ENCODE results near the gene MARF1.
"Not testable (repeated sequence)": the region's sequence is repeated elsewhere in the genome, so short reads cannot be mapped to it uniquely, and the experiment has no call there.

MARF1 gene

DNA sequence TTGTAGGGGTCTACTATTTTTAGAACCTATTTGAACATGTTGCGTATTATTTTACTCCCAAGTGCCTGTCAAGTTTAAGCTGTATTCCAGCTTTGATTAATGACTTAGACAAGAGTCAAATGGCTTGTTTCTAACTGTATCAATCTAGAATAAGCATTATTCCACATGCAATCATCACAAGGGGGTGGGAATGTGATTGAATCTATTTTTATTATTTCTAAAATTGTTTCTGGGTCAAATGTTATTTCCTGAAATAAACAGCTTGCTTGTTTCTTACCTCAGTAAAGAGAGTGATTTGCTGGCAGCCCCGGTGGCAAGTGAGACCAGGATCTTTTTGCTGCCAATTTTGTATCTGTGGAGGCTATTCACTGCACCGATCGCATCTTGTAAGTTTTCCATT is 21.5 kb downstream of the MARF1 start:
- no peak for DNase-seq (ENCODE audit: low spot score)

DNA sequence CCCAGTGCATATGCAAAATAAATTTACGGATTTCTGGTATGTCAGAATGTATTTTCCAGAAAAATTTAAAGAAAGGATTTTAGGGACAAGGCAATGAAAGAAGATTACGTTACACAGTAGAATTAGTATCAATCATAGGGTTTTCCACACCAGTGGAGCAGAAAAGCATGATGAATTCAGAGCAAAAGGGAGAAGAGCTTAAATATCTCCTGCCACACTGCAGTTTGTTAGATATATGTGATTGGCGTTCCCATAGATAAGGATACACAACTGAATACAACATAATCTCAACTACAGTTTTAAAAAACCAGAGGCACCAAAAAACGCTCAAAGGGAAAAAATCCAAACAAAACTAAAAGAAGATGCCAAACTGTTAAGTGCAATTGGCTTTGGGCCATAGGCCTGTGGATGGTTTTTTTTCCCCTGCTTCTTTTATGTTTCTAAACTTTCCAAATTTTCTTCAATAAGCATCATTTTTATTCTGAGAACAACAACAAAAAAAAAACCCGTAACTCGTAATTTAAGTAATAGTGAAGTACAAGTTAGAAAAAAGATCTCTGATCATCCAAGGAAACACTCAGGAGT is 22.3 kb downstream of the MARF1 start:
- no peak for DNase-seq (ENCODE audit: low spot score)

DNA sequence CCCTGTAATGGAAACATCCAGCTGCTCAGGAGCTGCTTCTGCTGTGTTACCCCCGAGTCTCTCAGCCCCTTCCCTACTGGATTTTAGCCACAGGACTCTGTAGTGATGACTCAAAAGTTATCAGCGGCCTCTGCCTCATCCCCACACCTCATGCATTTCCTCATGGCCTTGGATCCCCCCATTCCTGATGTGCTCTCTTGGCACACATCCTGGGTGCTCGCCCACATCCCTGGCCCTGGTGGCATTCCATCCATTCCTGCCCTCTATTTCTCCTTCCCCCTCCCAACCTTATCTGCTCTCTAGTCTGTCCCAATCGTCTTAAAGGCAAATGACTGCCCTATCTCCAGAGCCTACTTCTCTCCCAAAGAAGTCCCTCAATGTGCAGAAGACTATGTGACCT is 24.6 kb downstream of the MARF1 start:
- no peak for DNase-seq (ENCODE audit: low spot score)

- DNase-seq (ENCODE audit: low spot score) = no peak
Observed at GRCh38 chr16:15617901-15618300, 25.1 kb downstream of the MARF1 start.

DNA sequence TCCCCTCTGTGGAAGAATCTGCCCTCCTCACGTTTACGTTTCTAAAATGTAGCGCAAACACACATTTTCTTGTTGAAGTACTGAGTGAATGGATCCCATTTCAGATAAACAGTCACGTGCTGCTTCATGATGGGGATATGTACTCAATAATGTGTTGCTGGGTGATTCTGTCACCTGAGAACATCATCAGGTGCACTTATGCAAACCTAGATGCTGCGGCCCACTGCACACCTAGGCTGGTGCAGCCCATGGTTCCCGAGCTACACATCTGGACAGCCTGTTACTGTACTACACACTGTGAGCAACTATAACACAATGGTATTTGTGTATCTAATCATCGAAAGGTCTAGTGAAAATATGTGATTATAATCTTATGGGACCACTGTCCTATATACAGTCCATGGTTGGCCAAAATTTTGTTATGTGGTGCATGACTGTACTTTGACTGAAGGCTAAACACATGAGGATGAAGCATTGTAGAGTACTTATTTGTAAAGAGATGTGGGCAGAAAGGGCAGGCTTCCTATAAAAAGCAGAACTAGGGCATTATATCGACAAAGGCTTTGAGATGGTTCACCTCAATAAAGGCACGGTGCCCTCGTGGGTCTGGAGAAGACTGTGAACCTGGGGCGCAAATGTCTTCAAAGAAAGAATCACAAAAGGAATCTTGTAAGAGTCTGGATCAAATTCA is 26.3 kb downstream of the MARF1 start:
- DNase-seq (ENCODE audit: low spot score) = no peak

GRCh38 chr16:15616012-15616411 is 26.9 kb downstream of the MARF1 start:
- DNase-seq (ENCODE audit: low spot score) = no peak

- no peak for DNase-seq (ENCODE audit: low spot score)
Observed at GRCh38 chr16:15613676-15614075, 29.3 kb downstream of the MARF1 start.

DNA sequence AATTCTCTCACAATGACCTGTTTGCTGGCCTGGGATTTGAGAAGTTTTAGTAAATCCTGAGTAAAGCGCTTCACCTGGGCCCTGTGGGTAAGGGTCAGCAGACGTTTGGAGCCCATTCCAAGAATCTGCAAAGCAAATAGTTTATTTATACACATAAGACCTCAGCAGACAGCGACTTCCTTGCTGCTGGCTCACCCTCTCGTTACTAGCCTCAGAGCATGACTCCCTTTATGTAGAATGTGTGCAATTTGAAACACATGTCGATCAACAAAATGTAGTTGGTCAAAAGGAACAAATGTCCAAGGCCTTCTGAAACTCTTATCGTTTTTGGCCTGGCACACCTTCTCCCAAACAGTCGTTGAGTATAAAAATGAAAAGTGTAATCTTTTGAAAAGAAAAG is 31.3 kb downstream of the MARF1 start:
- DNase-seq (ENCODE audit: low spot score) = no peak

DNA sequence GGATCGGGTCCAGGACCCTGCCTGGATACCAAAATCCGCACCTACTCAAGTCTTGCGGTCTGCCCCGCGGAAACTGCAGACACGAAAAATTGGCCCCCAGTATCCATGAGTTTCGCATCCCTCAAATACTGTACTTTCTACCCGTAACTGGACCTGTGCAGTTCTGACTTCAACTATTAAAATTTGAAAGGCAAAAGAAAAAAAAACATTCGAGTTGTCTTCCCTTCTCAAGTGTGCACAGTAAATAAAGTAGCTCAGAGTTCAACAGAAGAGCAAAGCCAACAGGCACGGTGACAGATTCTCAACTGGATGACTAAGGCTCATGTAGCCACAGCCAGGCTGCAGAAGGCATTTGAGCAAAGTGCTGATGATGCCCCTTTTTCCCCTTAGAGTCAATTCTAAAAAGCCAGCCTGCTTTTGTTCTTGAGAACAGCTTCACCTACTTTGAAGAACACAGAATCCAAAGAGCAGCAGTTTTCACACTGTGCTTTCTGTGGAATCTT is 32.5 kb downstream of the MARF1 start:
- DNase-seq (ENCODE audit: low spot score) = no peak

DNA sequence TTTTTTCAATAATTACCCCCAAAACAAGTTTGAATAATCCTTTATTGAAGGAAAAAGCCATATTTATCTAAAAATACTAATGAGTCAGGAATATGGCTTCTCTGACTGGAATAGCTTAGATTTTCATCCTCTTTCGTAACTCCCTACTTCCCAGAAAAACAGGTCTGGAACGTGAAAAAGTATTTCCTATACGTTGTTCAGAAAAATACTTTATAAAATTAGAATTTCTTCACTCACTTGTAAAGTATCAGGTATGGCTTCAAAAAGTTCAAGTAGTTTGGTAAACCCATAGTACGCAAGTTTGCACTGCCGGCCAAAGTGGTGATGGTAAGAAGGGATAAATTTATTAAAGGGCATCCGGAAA is 33.7 kb downstream of the MARF1 start:
- no peak for DNase-seq (ENCODE audit: low spot score)

DNA sequence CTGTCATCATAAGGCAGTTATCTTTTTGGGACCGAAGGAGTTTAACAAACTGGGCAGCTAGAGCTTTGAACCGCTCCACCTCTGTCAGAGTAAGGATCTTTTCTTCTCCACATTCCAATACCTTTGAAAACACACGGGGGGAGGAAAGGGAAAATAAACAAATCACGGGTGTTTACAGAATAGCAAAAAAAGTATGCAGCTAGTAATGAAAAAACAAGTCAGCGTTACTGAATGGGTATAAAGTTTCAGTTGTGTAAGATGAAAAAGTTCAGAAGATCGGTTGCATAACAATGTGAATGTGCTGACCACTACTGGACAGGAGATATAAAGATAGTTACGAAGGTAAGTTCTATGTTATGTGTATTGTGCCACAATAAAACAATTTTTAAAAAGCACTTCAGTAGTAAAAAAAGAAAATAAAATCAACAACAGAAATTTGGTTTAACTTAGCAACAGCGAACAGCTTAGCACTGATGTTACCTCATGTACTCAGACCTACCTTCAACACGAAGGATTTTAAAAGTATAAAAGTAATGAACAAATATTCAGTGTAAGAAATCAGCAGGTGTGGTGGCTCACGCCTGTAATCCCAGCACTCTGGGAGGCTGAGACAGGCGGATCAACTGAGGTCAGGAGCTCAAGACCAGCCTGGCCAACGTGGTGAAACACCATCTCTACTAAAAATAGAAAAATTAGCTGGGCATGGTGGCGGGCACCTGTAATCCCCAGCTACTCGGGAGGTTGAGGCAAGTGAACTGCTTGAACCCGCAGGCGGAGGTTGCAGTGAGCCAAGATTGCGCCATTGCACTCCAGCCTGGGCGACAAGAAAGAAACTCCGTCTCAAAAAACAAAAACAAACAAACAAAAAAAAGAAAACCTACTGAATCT is 34.3 kb downstream of the MARF1 start:
- DNase-seq (ENCODE audit: low spot score) = no peak

DNA sequence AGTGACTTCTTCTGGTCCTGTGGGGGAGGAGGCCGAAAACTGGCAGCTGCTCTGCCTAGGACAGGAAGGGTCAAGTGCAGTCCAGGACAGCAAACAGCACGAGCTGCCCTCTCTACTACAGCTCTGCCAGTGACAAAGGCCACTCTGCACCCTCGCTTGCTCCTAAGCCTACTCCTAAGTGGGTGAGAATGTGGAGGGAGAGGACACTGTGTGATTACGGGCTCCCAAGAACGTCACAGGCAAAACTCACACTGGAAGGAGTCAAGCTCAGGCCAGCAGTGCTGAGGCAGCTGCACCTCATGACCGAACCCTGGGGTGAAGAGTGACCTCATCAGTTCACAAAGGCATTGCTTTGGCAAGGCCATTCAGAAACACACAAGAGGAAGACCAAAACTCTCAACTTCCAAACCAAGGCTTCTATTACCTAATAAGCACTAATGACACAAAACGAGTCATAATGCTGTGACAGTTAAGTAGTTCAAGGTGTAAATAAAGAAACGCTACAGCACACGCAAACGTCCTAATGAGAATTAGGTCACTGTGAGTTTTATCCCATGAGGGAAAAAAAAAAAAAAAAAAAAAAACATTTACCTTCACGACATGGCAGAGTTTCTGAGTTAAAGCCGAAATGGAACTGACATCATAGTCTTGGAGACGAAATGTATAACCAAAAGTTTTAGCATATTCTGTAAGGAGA is 35.1 kb downstream of the MARF1 start:
- no peak for DNase-seq (ENCODE audit: low spot score)

- DNase-seq (ENCODE audit: low spot score) = not testable (repeated sequence)
Observed at GRCh38 chr16:15607221-15607699, 35.7 kb downstream of the MARF1 start.

DNA sequence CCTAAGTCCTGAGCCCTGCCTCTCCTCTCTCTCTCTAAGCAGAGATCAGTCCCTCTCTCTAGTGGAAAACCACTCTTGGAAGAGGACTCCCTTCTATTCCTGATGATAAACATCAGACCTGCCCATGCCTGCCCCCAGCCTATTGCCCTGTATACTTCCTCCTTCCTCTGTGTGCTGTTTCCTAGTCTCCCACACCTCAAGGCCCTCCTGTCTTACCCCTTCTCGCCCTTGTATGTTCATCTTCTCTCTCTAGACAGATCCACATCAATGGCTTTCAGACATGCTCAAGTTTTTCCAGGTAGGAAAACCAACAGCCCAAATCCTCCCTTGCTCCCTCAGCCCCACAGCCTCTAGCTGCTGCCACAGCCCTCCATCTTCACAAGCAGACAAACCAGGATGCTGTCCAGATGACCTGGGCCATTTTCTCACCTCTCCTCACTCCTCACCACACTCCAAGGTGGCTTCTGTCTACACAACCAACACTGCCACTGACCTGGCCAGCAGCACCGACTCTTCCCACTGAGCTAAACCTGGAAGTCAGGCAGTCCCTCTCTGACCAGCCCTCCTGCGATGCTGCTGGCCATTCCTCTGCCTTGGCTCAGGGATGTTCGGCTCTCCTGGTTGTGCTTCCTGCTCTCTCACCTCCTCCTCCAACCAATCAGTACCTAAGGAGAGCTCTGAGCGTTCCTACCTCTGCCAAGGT is 36.3 kb downstream of the MARF1 start:
- no peak for DNase-seq (ENCODE audit: low spot score)

GRCh38 chr16:15605839-15606517 is 37.0 kb downstream of the MARF1 start:
- no peak for DNase-seq (ENCODE audit: low spot score)

GRCh38 chr16:15604460-15605440 is 38.2 kb downstream of the MARF1 start:
- no peak for DNase-seq (ENCODE audit: low spot score)

GRCh38 chr16:15602285-15603044 is 40.5 kb downstream of the MARF1 start:
- DNase-seq (ENCODE audit: low spot score) = no peak

GRCh38 chr16:15601212-15601879 is 41.6 kb downstream of the MARF1 start:
- no peak for DNase-seq (ENCODE audit: low spot score)
